DND-41 (cell line): ENCODE results near the gene PNKP.

Experiments
- ATAC-seq: fragments of 200-7000 bp; cut with Tn5 transposase; 3 replicates; pipeline ENCODE4 v1.9.1; 2021; ENCODE audit warnings: low read depth; ENCODE audit not compliant: insufficient read depth
- DNase-seq: peaks from one replicate; pipeline ENCODE4 v3.0.0-alpha.2; 2020
- H2AFZ ChIP-seq: 2 replicates; pipeline ENCODE4 v1.6.0; 2012; ENCODE audit warnings: low read depth, low read length
- H3K27ac ChIP-seq: 2 replicates; pipeline ENCODE4 v1.5.1; 2012; ENCODE audit warnings: low read length, inconsistent platforms
- H3K27me3 ChIP-seq: fragments of 200-600 bp; sonication (generic); 2 replicates; pipeline ENCODE4 v1.6.0; 2012; ENCODE audit warnings: low read length, mild to moderate bottlenecking, inconsistent platforms; ENCODE audit not compliant: insufficient read depth, poor library complexity
- H3K36me3 ChIP-seq: 2 replicates; pipeline ENCODE4 v1.5.1; 2012; ENCODE audit warnings: low read length, inconsistent platforms; ENCODE audit not compliant: insufficient read depth
- H3K4me1 ChIP-seq: 2 replicates; pipeline ENCODE4 v1.5.1; 2012; ENCODE audit warnings: mild to moderate bottlenecking, low read length; ENCODE audit not compliant: insufficient read depth
- H3K4me2 ChIP-seq: 2 replicates; pipeline ENCODE4 v1.6.0; 2012; ENCODE audit warnings: mild to moderate bottlenecking, moderate library complexity, low read length, inconsistent platforms; ENCODE audit not compliant: insufficient read depth
- H3K4me3 ChIP-seq, 2 experiments: fragments of 200-600 bp in 1 of 2; shearing (Covaris generic) in 1 of 2; 2 replicates each; pipeline ENCODE4 v1.5.1; 2012 to 2016; ENCODE audit warnings: inconsistent platforms in 2 of 2, low read length in 2 of 2, mild to moderate bottlenecking in 2 of 2, low read depth in 1 of 2, moderate library complexity in 1 of 2
- H3K79me2 ChIP-seq: 2 replicates; pipeline ENCODE4 v1.6.0; 2012; ENCODE audit warnings: low read length, inconsistent platforms; ENCODE audit not compliant: insufficient read depth
- H3K9ac ChIP-seq: 2 replicates; pipeline ENCODE4 v1.6.0; 2012; ENCODE audit warnings: low read depth, mild to moderate bottlenecking, inconsistent platforms, low read length, moderate library complexity
- H3K9me3 ChIP-seq: 2 replicates; pipeline ENCODE4 v1.5.1; 2012; ENCODE audit warnings: low read length, moderate library complexity, mild to moderate bottlenecking, inconsistent platforms; ENCODE audit not compliant: insufficient read depth, severe bottlenecking
- H4K20me1 ChIP-seq: 2 replicates; pipeline ENCODE4 v1.6.0; 2012; ENCODE audit warnings: low read length; ENCODE audit not compliant: insufficient read depth
- EZH2 ChIP-seq: IDR thresholded peaks from 3 replicates; pipeline ENCODE4 v1.6.1; 2012; ENCODE audit warnings: borderline replicate concordance, low read depth, mild to moderate bottlenecking, moderate library complexity, low read length, inconsistent platforms; ENCODE audit not compliant: severe bottlenecking
- TF ChIP-seq, protein P1 (sequence below): IDR thresholded peaks from 2 replicates; pipeline ENCODE4 v1.5.1; 2012; ENCODE audit warnings: borderline replicate concordance, low read length, moderate library complexity, mild to moderate bottlenecking; ENCODE audit not compliant: poor library complexity, severe bottlenecking; ENCODE audit errors: extremely low read depth

Gene PNKP

DNA sequence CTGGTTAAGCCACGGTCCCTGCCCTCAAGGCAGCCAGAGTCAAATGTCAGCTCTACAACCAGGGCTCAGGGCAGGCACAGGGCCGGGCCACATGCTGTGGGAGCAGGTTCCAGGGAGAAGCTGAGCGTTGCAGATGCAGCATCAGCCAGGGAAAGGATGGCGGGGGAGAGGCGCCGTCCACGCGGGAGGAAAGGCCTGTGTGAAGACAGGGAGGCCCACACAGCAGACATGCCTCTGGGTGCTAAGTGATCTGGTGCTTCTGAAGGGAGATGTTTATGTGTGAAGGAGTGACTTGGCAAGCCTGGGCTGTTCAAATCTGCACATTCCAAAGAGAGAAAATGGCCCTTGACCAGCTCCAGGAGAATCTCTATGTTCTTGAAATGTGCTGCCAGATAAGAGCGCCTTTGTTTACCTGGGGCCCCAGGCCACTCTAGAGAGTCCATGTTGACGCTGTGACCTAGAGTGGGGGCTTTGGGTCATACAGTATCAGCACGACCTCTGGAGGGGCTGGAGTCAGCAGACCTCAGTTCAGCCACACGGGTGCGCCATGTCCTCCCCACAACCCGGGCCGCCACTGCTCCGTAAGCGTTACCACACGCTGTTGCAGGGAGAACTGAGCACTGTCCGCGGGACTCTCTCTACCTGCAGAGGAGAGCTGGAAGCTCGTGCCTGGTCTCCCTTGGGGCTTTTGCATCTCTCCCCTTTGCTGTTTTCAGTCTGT lies 45.7 kb upstream of the PNKP start:
- H3K4me3 ChIP-seq: no peak overlapping the region
- ATAC-seq (no peak), DNase-seq (no peak)
- H3K9ac ChIP-seq: no peak overlapping the region
- H4K20me1 ChIP-seq: peaks cover 90% of the 10 kb centered on the region
- H3K27me3 ChIP-seq: no peaks in the 10 kb centered on the region
- no peak overlapping the region for H3K27ac ChIP-seq
- TF ChIP-seq, protein P1, sequence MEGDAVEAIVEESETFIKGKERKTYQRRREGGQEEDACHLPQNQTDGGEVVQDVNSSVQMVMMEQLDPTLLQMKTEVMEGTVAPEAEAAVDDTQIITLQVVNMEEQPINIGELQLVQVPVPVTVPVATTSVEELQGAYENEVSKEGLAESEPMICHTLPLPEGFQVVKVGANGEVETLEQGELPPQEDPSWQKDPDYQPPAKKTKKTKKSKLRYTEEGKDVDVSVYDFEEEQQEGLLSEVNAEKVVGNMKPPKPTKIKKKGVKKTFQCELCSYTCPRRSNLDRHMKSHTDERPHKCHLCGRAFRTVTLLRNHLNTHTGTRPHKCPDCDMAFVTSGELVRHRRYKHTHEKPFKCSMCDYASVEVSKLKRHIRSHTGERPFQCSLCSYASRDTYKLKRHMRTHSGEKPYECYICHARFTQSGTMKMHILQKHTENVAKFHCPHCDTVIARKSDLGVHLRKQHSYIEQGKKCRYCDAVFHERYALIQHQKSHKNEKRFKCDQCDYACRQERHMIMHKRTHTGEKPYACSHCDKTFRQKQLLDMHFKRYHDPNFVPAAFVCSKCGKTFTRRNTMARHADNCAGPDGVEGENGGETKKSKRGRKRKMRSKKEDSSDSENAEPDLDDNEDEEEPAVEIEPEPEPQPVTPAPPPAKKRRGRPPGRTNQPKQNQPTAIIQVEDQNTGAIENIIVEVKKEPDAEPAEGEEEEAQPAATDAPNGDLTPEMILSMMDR: peak; percentile 13
- TF ChIP-seq EZH2: no peak
- no peak overlapping the region for H2AFZ ChIP-seq
- H3K4me1 ChIP-seq: no peaks in the 10 kb centered on the region
- H3K36me3 ChIP-seq: peaks cover 94% of the 10 kb centered on the region
- H3K79me2 ChIP-seq: peaks cover 93% of the 10 kb centered on the region
- H3K9me3 ChIP-seq: no peaks in the 10 kb centered on the region
- H3K4me2 ChIP-seq: no peak overlapping the region

DNA sequence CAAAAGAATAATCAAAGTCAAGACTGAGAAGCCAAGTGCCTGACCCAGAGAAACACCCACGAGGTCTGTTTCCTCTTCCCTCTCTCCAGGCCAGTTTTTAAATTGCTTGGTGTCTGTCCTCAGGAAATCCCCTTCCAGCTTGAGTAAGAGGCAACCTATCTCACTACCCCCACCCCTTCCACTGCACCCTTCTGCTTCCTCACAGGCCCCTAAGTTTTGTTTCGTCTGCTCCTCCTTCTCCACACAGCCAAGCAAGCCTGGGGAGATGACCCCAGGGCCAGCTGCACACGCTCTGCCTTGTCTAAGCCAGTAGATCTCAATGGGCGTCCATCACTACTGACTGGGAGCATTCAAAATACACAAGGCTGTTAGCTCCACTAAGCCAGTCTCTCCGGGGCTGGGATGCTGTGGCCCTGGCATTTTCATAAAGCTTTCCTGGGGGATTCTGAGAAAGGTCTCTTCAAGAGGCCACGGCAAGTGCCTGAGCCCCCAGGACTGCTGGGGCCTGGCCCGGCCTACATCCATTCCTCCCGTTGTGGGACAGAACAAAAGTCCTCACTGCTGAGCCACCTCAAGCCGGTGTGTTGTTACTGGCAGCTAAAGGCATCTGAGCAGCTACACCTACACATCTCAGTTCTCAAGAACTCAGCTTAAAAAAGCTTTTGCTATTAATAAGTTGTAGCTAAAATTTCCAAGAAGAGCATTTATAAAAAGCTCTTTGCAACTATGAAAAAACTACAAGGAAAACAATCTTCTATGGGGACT lies 44.2 kb upstream of the PNKP start:
- TF ChIP-seq EZH2: no peak
- TF ChIP-seq, protein P1: no peak
- ATAC-seq (no peak), DNase-seq (no peak)
- Histone ChIP-seq H3K4me2 (no peak overlapping the region), H3K27me3 (no peaks in the 10 kb centered on the region), H3K79me2 (peaks cover 79% of the 10 kb centered on the region), H4K20me1 (peaks cover 89% of the 10 kb centered on the region), H3K4me1 (peaks cover 4% of the 10 kb centered on the region; the same call in 1 of the 2 replicates), H3K27ac (no peak overlapping the region), H3K9ac (no peak overlapping the region), H3K9me3 (no peaks in the 10 kb centered on the region), H3K36me3 (peaks cover 94% of the 10 kb centered on the region), H2AFZ (no peak overlapping the region), H3K4me3 (no peak overlapping the region)

DNA sequence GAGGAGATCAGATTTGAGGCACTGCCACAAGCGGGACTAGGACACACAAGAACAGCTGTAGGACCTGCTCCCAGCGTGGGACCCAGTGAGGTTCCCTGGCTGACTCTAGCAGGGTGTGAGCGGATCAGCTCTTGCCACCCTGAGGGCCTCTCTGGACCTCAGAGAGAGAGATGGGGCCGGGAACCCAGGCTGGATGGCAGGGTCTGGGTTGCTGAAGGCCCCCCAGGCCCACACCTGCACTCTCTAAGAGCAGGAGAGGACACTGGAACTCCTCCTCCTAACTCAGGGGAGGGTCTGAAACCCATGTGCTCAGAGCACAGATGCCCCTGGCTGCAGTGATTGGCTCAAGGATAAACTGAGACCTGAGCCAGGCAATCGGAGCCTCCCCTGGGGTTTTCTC lies 42.8 kb upstream of the PNKP start:
- DNase-seq: no peak
- Histone ChIP-seq H3K36me3 (peaks cover 87% of the 10 kb centered on the region), H2AFZ (no peak overlapping the region), H3K79me2 (peaks cover 65% of the 10 kb centered on the region), H3K4me3 (no peak overlapping the region), H3K27me3 (no peaks in the 10 kb centered on the region), H4K20me1 (peaks cover 87% of the 10 kb centered on the region), H3K27ac (no peak overlapping the region), H3K4me1 (peaks cover 4% of the 10 kb centered on the region; the same call in 1 of the 2 replicates), H3K4me2 (no peak overlapping the region), H3K9me3 (no peaks in the 10 kb centered on the region), H3K9ac (no peak overlapping the region)
- no peak for TF ChIP-seq EZH2
- TF ChIP-seq, protein P1: no peak
- 0 out of 3 replicates have a peak, but pooled peaks have one; percentile 12 for ATAC-seq
